Natural killer cell (primary cell): Measurements from ENCODE around the gene BTBD2. TPM values are rescaled to one million over a fixed set of nuclear protein-coding genes. Genes with fewer than 3 reads are reported as not detected.
A peak's percentile ranks its signal among the peaks of the same experiment; 100 is the strongest.

Source experiments
- ATAC-seq, 3 donors: fragments of 150-1000 bp in 2 of 3; fragments of 200-7000 bp in 1 of 3; cut with Tn5 transposase; 1 replicate in 1 of 3; 2 replicates in 2 of 3; pipeline ENCODE4 v1.10.0; 2021; ENCODE audit warnings: mild to moderate bottlenecking in 2 of 3, moderate library complexity in 2 of 3
- DNase-seq, 2 donors: peaks; one replicate each; pipeline versions ENCODE4 v3.0.0 to v3.0.0-alpha.2; 2013 to 2021; ENCODE audit warnings: mixed read lengths in 1 of 2
- H3K27ac ChIP-seq: one replicate; pipeline ENCODE4 v1.5.1; 2013; ENCODE audit warnings: mild to moderate bottlenecking, low read length
- H3K27me3 ChIP-seq: one replicate; pipeline ENCODE4 v1.6.1; 2013; ENCODE audit warnings: low read length; ENCODE audit not compliant: control insufficient read depth, insufficient read depth
- H3K36me3 ChIP-seq: one replicate; pipeline ENCODE4 v1.6.1; 2013; ENCODE audit warnings: low read length; ENCODE audit not compliant: control insufficient read depth, insufficient read depth
- H3K4me1 ChIP-seq: one replicate; pipeline ENCODE4 v1.6.1; 2013; ENCODE audit warnings: low read length; ENCODE audit not compliant: control insufficient read depth, insufficient read depth
- H3K4me3 ChIP-seq: one replicate; pipeline ENCODE4 v1.5.1; 2013; ENCODE audit warnings: low read length
- H3K9me3 ChIP-seq: one replicate; pipeline ENCODE4 v1.6.1; 2013; ENCODE audit warnings: low read length; ENCODE audit not compliant: control insufficient read depth, insufficient read depth
- H3K27ac Mint-ChIP-seq, 2 donors: one replicate each; pipeline ENCODE4 v1.8.0; 2022; ENCODE audit warnings: mild to moderate bottlenecking in 2 of 2, mixed read lengths in 2 of 2, moderate library complexity in 1 of 2
- H3K27me3 Mint-ChIP-seq, 2 donors: one replicate each; pipeline ENCODE4 v1.8.0; 2022; ENCODE audit warnings: low read depth in 2 of 2, mixed read lengths in 2 of 2
- H3K36me3 Mint-ChIP-seq: one replicate; pipeline ENCODE4 v1.8.0; 2022; ENCODE audit warnings: mixed read lengths
- H3K4me1 Mint-ChIP-seq, 2 donors: one replicate each; pipeline ENCODE4 v1.8.0; 2022; ENCODE audit warnings: mixed read lengths in 2 of 2
- H3K4me3 Mint-ChIP-seq: one replicate; pipeline ENCODE4 v1.8.0; 2022; ENCODE audit warnings: mild to moderate bottlenecking, moderate library complexity, mixed read lengths
- H3K9me3 Mint-ChIP-seq, 2 donors: one replicate each; pipeline ENCODE4 v1.8.0; 2022; ENCODE audit warnings: mixed read lengths in 2 of 2
- CTCF ChIP-seq: fragments of 200-600 bp; IDR thresholded peaks from one replicate; pipeline ENCODE4 v1.8.0; 2022; ENCODE audit warnings: antibody characterized with exemption
- WGBS: methylation state at CpG from one replicate; pipeline ENCODE4 v1.1.7; 2013; ENCODE audit warnings: missing lambda C conversion rate; ENCODE audit not compliant: insufficient coverage; 5-methylcytosine and 5-hydroxymethylcytosine counted together
- intact Hi-C: fragments of 100-400 bp; cut with micrococcal nuclease; formaldehyde crosslinking; loops from one replicate; pipeline ENCODE4 v1.14.2; 2022
- total RNA-seq, 4 donors: library from RNA; stranded (reverse); fragments of 120-200 nt in 1 of 4; gene quantifications; one replicate each; pipeline versions ENCODE4 v1.2.3 to v1.2.4, GENCODE V29; 2013 to 2022

The BTBD2 gene
- total RNA-seq, 3 donors from 2014 or later (not counting 1 experiment from before 2014, with no cell fraction given): 47.6 to 57.0 (median 53.4) TPM

GRCh38 chr19:1935484-1936208 is 79.9 kb downstream of the BTBD2 start:
- intact Hi-C loops: no loop called here
- peaks cover 0 to 3% of the 10 kb centered on the region in 2 donors for H3K27me3 Mint-ChIP-seq
- H3K4me3 Mint-ChIP-seq: no peak overlapping the region
- TF ChIP-seq CTCF: no peak
- ATAC-seq (no peak), DNase-seq (peak in 1 of 2 donors; percentile 41)
- Histone ChIP-seq H3K27me3 (no peaks in the 10 kb centered on the region), H3K4me1 (peaks cover 31% of the 10 kb centered on the region), H3K9me3 (no peaks in the 10 kb centered on the region), H3K27ac (no peak overlapping the region), H3K36me3 (no peaks in the 10 kb centered on the region), H3K4me3 (no peak overlapping the region)
- peaks cover 11 to 33% of the 10 kb centered on the region in 2 donors for H3K4me1 Mint-ChIP-seq
- 90% methylated on average over 11 of the region's 11 CpGs for WGBS
- H3K36me3 Mint-ChIP-seq: no peaks in the 10 kb centered on the region
- no peaks in the 10 kb centered on the region for H3K9me3 Mint-ChIP-seq
- H3K27ac Mint-ChIP-seq: peak overlapping the region in 1 of 2 donors; percentile 45

Other genes starting within 250 kb of the BTBD2 start
- 10 to 100 TPM in 2 of 3 donors, 1 to 10 TPM in 1; 5.3 to 11.5 (median 11.2) TPM for gene ATP8B3, start 203.4 kb downstream of the BTBD2 start, total RNA-seq
- 10 to 100 TPM; 90.7 to 91.7 (median 91.5) TPM for gene REXO1, start 167.2 kb downstream of the BTBD2 start, total RNA-seq
- gene KLF16, start 152.1 kb downstream of the BTBD2 start, total RNA-seq: 10 to 100 TPM; 29.1 to 38.4 (median 34.8) TPM
- 100 to 1,000 TPM; 554 to 652 (median 608) TPM for gene ABHD17A, start 130.2 kb downstream of the BTBD2 start, total RNA-seq
- gene ADAT3, start 110.3 kb downstream of the BTBD2 start, total RNA-seq: 10 to 100 TPM; 13.0 to 20.9 (median 13.1) TPM
- 10 to 100 TPM; 43.1 to 53.7 (median 46.9) TPM for gene SCAMP4, start 110.3 kb downstream of the BTBD2 start, total RNA-seq
- 100 to 1,000 TPM; 138 to 143 (median 139) TPM for gene CSNK1G2, start 74.5 kb downstream of the BTBD2 start, total RNA-seq
- gene MKNK2, start 35.5 kb upstream of the BTBD2 start, total RNA-seq: 100 to 1,000 TPM; 259 to 389 (median 322) TPM
- 100 to 1,000 TPM; 239 to 314 (median 246) TPM for gene MOB3A, start 80.6 kb upstream of the BTBD2 start, total RNA-seq
- gene IZUMO4, start 81.2 kb upstream of the BTBD2 start, total RNA-seq: 1 to 10 TPM; 3.3 to 7.6 (median 7.1) TPM
- gene AP3D1, start 135.9 kb upstream of the BTBD2 start, total RNA-seq: 10 to 100 TPM; 74.6 to 93.1 (median 87.5) TPM
- gene DOT1L, start 148.2 kb upstream of the BTBD2 start, total RNA-seq: 10 to 100 TPM; 42.5 to 62.1 (median 54.3) TPM
- gene PLEKHJ1, start 220.6 kb upstream of the BTBD2 start, total RNA-seq: 10 to 100 TPM; 36.7 to 45.8 (median 44.7) TPM
- gene SF3A2, start 221.1 kb upstream of the BTBD2 start, total RNA-seq: 100 to 1,000 TPM; 143 to 165 (median 147) TPM
- 1 to 10 TPM in 1 of 3 donors, under 1 TPM in 2; 0.55 to 2.1 (median 0.88) TPM for gene AMH, start 233.6 kb upstream of the BTBD2 start, total RNA-seq
- 1 to 10 TPM in 1 of 3 donors, under 1 TPM in 1, not detected in 1; 0.82 to 2.0 TPM for gene JSRP1, start 240.7 kb upstream of the BTBD2 start, total RNA-seq